SK-N-SH treated with all-trans-retinoic acid at 6 μM for 48 hours (cell line): ENCODE results near the gene FGD5.

ENCODE experiments used
- ARNTL ChIP-seq: fragments of 450-650 bp; formaldehyde crosslinking; IDR thresholded peaks from 2 replicates; pipeline ENCODE4 v1.5.0; 2020; ENCODE audit warnings: low read depth, mild to moderate bottlenecking, moderate library complexity, borderline replicate concordance
- ESRRG ChIP-seq: fragments of 250-450 bp; sonication (Bioruptor Pico); IDR thresholded peaks from 2 replicates; pipeline ENCODE4 v1.6.1; 2021; ENCODE audit warnings: mild to moderate bottlenecking
- TOX ChIP-seq: fragments of 250-450 bp; sonication (Bioruptor Pico); IDR thresholded peaks from 2 replicates; pipeline ENCODE4 v1.8.0; 2021; ENCODE audit warnings: mild to moderate bottlenecking, moderate library complexity, borderline replicate concordance
- ZC3H10 ChIP-seq: fragments of 250-450 bp; sonication (Bioruptor Pico); IDR thresholded peaks from 2 replicates; pipeline ENCODE4 v1.5.1; 2021; ENCODE audit warnings: mild to moderate bottlenecking, moderate library complexity
- ZFP30 ChIP-seq: fragments of 450-650 bp; formaldehyde crosslinking; IDR thresholded peaks from 2 replicates; pipeline ENCODE4 v1.5.0; 2022; ENCODE audit warnings: mild to moderate bottlenecking, moderate library complexity
- TF ChIP-seq, protein P1 (sequence below): fragments of 250-450 bp; sonication (Bioruptor Pico); IDR thresholded peaks from 2 replicates; pipeline ENCODE4 v1.8.0; 2021; ENCODE audit warnings: low read depth, mild to moderate bottlenecking, moderate library complexity, borderline replicate concordance
- TF ChIP-seq, protein P2 (sequence below): fragments of 250-450 bp; sonication (Bioruptor Pico); IDR thresholded peaks from 2 replicates; pipeline ENCODE4 v1.8.0; 2020; ENCODE audit warnings: mild to moderate bottlenecking, moderate library complexity, borderline replicate concordance
- TF ChIP-seq, protein P3 (sequence below): fragments of 250-450 bp; sonication (Bioruptor Pico); IDR thresholded peaks from 2 replicates; pipeline ENCODE4 v1.5.1; 2020; ENCODE audit warnings: low read depth, mild to moderate bottlenecking, moderate library complexity

DNA sequence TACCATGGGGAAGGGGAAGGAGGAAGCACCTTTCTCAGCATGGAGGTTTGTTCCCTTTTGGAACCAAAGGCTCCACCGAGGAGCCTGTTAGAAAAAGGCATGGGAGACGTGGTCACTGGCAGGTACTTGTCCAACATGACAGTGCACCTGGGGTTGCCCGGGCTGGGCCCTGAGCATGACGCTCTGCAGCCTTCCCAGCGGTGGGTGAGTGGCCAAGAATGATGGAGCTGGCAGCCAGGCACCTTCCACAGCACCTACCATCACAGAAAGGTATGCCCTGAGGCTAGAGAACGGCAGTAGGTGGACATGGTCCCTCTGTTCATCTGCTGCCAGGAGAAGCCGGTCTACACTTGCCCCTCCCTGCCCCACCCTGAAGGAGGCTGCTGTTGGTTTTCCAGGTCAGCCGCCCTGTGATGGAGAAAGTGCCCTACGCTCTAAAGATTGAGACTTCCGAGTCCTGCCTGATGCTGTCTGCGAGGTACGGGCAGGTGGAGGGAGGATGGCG, 99.6 kb downstream of the FGD5 start:
- TF ChIP-seq ESRRG (CRISPR knock-in tag) (no peak), ARNTL (no peak), ZC3H10 (CRISPR knock-in tag) (no peak), TOX (CRISPR knock-in tag) (no peak), ZFP30 (CRISPR knock-in tag) (no peak)
- TF ChIP-seq, protein P1, sequence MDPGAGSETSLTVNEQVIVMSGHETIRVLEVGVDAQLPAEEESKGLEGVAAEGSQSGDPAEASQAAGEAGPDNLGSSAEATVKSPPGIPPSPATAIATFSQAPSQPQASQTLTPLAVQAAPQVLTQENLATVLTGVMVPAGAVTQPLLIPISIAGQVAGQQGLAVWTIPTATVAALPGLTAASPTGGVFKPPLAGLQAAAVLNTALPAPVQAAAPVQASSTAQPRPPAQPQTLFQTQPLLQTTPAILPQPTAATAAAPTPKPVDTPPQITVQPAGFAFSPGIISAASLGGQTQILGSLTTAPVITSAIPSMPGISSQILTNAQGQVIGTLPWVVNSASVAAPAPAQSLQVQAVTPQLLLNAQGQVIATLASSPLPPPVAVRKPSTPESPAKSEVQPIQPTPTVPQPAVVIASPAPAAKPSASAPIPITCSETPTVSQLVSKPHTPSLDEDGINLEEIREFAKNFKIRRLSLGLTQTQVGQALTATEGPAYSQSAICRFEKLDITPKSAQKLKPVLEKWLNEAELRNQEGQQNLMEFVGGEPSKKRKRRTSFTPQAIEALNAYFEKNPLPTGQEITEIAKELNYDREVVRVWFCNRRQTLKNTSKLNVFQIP (CRISPR knock-in tag), result no peak
- TF ChIP-seq, protein P2, sequence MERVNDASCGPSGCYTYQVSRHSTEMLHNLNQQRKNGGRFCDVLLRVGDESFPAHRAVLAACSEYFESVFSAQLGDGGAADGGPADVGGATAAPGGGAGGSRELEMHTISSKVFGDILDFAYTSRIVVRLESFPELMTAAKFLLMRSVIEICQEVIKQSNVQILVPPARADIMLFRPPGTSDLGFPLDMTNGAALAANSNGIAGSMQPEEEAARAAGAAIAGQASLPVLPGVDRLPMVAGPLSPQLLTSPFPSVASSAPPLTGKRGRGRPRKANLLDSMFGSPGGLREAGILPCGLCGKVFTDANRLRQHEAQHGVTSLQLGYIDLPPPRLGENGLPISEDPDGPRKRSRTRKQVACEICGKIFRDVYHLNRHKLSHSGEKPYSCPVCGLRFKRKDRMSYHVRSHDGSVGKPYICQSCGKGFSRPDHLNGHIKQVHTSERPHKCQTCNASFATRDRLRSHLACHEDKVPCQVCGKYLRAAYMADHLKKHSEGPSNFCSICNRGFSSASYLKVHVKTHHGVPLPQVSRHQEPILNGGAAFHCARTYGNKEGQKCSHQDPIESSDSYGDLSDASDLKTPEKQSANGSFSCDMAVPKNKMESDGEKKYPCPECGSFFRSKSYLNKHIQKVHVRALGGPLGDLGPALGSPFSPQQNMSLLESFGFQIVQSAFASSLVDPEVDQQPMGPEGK, result no peak
- TF ChIP-seq, protein P3, sequence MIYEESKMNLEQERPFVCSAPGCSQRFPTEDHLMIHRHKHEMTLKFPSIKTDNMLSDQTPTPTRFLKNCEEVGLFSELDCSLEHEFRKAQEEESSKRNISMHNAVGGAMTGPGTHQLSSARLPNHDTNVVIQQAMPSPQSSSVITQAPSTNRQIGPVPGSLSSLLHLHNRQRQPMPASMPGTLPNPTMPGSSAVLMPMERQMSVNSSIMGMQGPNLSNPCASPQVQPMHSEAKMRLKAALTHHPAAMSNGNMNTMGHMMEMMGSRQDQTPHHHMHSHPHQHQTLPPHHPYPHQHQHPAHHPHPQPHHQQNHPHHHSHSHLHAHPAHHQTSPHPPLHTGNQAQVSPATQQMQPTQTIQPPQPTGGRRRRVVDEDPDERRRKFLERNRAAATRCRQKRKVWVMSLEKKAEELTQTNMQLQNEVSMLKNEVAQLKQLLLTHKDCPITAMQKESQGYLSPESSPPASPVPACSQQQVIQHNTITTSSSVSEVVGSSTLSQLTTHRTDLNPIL (CRISPR knock-in tag), result no peak
